Esophagus (tissue), 2 donors: ENCODE measurements around the gene TTC9B. TPM values are rescaled to one million over a fixed set of nuclear protein-coding genes. Genes with fewer than 3 reads are reported as not detected.

Experiments
- H3K27ac ChIP-seq, 2 donors: one replicate each; pipeline ENCODE4 v1.5.1; 2013; ENCODE audit warnings: low read depth in 2 of 2, mild to moderate bottlenecking in 2 of 2, inconsistent platforms in 1 of 2, low read length in 1 of 2, moderate library complexity in 1 of 2
- H3K27me3 ChIP-seq, 2 donors: one replicate each; pipeline ENCODE4 v1.6.1; 2013; ENCODE audit warnings: low read length in 2 of 2, control low read depth in 1 of 2, mild to moderate bottlenecking in 1 of 2; ENCODE audit not compliant: insufficient read depth in 2 of 2, control insufficient read depth in 1 of 2
- H3K36me3 ChIP-seq, 2 donors: one replicate each; pipeline ENCODE4 v1.6.1; 2013; ENCODE audit warnings: low read length in 1 of 2; ENCODE audit not compliant: control insufficient read depth in 2 of 2, insufficient read depth in 2 of 2
- H3K4me1 ChIP-seq, 2 donors: one replicate each; pipeline ENCODE4 v1.6.1; 2013; ENCODE audit warnings: low read length in 1 of 2; ENCODE audit not compliant: control insufficient read depth in 2 of 2, insufficient read depth in 2 of 2
- H3K4me3 ChIP-seq, 2 donors: one replicate each; pipeline ENCODE4 v1.5.1; 2013; ENCODE audit warnings: low read length in 2 of 2, mild to moderate bottlenecking in 2 of 2, low read depth in 1 of 2, moderate library complexity in 1 of 2
- H3K9me3 ChIP-seq, 2 donors: one replicate each; pipeline ENCODE4 v1.6.1; 2013; ENCODE audit warnings: mild to moderate bottlenecking in 2 of 2, low read depth in 1 of 2, low read length in 1 of 2, moderate library complexity in 1 of 2; ENCODE audit not compliant: control insufficient read depth in 2 of 2, insufficient read depth in 1 of 2
- WGBS, 2 donors: extraction: QIAGEN DNeasy Blood & Tissue Kit; methylation state at CpG; one replicate each; pipeline ENCODE4 v1.1.7; 2013; 5-methylcytosine and 5-hydroxymethylcytosine counted together
- polyA plus RNA-seq, 2 donors: library from polyadenylated mRNA; stranded (reverse); fragments of 200-250 nt; gene quantifications; one replicate each; pipeline ENCODE4 v1.2.3, GENCODE V29; 2013
- donor health status: healthy with polysubstance abuse.
- donor health status: Bipolar disorder and iron deficiency.

TTC9B gene
- polyA plus RNA-seq, 2 donors: not detected

DNA sequence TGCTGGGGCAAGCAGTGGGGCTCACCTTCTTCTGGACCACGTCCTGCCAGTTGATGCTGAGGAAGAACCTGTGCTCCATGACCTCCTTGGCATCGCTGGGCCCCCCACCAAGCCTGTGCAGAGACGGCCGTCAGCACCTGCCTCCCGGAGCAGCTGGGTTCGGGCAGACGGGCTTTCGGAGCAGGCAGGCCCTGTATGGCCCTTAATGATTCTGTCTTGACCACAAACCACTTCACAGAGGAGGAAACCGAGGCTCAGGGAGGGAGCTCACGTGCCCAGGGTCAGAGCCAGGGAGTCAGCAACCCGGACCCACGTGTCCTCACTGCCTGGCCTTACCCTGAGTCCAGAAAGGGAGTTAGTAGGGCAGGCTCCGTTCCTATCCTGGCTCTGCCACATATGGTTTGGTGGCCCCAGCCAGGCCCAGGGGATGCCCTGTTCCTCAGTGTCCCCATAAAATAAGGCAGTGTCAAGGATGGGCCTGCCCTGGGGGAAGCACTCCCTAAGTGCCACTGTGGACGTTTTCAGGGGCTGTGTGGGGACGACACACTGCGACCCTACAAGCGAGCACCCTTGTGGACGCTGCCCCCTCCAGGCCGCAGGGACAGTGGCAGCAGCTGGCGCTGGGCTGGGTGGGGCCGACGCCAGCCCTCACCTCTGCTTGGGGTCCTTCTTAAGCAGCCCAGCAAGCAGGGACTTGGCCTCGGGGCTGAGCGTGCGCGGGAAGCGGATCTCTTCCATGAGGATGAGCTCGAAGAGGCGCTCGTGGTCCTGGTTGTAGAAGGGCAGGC lies 17.2 kb upstream of the TTC9B start:
- H3K27me3 ChIP-seq: no peaks in the 10 kb centered on the region
- no peaks in the 10 kb centered on the region for H3K9me3 ChIP-seq
- 88 to 90% methylated on average over 30 of the region's 30 CpGs for WGBS, 2 donors
- H3K4me1 ChIP-seq: no peaks in the 10 kb centered on the region
- H3K36me3 ChIP-seq: peaks cover 18 to 60% of the 10 kb centered on the region in 2 donors
- no peak overlapping the region for H3K4me3 ChIP-seq
- no peak overlapping the region for H3K27ac ChIP-seq

DNA sequence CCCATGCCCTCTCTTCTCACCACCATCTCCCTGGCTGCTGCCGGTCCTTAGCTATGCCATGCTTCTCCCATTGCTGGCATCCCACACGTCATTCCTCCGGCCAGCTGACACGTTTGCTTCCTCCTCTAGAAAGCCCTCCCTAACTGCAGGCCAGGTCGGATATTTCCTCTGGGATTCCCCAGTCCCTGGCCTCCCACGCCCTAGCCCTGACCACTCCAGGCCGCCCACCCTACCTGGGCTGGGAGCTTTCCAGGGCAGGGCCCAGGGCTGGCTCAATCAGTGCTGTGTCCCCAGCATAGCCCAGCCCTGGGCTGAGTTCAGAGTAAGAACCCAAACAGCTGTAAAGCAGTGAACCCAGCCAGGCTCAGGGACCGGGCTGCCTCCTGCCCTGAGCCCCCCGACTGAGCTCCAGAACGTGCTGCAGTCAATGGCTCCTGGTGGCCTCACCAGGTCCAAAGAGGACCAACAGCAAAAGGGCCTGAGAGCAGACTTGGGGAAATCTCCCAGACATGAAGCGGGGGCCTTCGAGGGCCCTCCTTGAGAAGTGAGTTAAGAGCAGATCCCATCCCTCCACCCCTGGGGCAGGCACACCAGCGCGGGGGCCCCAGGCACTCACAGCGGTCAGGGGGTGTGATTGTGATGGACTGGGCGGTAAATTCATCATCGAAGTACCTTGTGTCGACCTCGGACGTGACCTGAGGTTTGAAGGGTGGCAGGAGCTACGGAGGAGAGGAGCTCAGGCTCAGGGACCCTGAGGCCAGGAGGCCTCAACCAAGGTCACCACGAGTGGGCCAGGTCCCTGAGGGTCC lies 16.4 kb upstream of the TTC9B start:
- Histone ChIP-seq H3K36me3 (peaks cover 13 to 54% of the 10 kb centered on the region in 2 donors), H3K4me3 (no peak overlapping the region), H3K27ac (no peak overlapping the region), H3K9me3 (no peaks in the 10 kb centered on the region), H3K27me3 (no peaks in the 10 kb centered on the region), H3K4me1 (no peaks in the 10 kb centered on the region)
- 86 to 91% methylated on average over 22 of the region's 22 CpGs for WGBS, 2 donors

DNA sequence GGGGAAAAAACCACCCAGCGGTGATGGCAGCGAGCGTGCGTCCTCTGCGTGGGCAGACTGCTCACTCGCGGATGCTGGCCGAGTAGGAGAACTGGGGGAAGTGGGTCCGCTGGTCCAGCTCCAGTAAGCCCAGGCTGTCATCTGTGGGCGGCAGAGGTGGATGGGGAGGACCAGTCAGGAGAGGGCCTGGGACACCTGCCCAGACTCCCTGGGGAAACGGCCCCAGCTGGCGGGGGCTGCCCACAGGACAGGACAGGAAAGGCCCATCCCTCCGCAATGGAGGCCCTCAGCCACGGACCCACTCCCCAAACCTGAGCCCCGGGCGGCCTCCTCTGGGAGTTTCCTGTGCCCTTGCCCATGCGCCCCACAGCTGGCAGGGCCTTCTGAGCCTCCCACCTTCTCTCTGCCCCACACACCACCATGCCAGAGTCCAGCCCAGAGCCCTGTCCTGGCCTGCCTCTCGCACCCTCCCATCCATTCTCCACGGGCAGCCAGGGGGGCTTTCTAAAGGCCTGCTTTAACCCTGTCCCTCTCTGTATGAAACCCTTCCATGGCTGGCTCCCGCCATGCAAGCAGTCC lies 15.7 kb upstream of the TTC9B start:
- 92 to 93% methylated on average over 19 to 20 of the region's 20 CpGs for WGBS, 2 donors
- no peaks in the 10 kb centered on the region for H3K27me3 ChIP-seq
- H3K4me3 ChIP-seq: no peak overlapping the region
- H3K27ac ChIP-seq: no peak overlapping the region
- no peaks in the 10 kb centered on the region for H3K4me1 ChIP-seq
- H3K36me3 ChIP-seq: peaks cover 9 to 51% of the 10 kb centered on the region in 2 donors
- H3K9me3 ChIP-seq: no peaks in the 10 kb centered on the region

DNA sequence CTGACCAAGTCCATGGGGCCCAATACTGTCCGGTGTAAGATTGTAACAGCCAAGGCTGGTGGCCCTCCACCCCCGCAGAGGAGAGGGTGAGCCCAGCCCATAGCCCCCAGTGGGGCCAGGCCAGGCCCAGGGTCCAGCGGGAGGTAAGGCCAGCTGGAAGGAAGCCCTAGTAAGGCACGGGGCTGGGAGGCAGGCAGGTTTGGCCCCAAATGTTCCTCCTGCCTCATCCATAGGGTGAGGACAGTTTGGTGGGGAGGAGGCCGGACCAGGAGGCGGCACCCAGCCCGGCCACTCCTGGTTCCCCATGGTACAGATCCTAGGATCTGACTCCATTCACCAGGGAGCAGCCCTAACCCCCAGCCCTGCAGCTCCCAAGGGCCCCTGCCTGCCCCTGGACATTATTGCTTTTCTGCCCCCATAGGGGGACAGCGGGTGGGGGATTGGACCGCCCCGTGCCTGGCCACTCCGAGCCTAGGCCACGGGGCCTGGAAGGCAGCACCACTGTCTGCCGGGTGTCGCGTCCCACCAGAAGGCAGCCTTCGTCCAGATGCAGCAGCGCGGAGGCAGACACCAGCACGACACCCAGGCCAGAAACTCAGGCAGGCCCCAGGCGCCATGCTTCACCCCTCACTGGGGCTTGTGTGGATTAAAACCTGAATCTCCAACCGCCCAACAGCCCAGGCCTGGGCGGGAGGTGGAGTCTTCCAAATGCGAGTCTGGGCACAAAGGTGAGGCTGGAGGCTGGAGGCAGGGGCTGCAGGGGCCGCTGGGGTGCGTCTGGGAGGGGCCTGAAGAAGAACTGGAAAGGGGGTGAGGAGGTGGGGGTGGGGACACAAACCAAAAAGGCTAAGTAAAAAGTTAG lies 15.0 kb upstream of the TTC9B start:
- WGBS, 2 donors: 91 to 92% methylated on average over 24 to 25 of the region's 25 CpGs
- Histone ChIP-seq H3K4me1 (no peaks in the 10 kb centered on the region), H3K36me3 (peaks cover 9 to 44% of the 10 kb centered on the region in 2 donors), H3K27me3 (no peaks in the 10 kb centered on the region), H3K4me3 (no peak overlapping the region), H3K27ac (no peak overlapping the region), H3K9me3 (no peaks in the 10 kb centered on the region)

DNA sequence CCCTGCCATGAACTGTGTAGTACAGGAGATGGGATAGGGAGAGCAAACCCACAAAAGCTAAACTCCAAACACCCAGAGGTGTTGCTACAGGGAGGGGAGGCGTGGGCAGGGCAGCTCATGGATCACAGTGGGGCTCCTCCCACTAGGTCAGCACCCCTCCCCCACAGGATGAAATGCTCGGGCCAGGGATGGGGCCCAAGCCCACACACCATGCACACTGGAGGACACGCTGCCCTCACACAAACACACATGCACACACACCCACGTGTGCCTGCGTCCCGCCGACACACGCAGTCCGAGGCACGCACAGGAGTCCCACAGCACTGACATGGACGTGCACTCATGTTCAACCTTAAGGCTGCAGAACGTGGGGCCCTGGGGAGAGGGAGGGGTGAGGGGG lies 14.3 kb upstream of the TTC9B start:
- no peak overlapping the region for H3K27ac ChIP-seq
- H3K4me3 ChIP-seq: no peak overlapping the region
- no peaks in the 10 kb centered on the region for H3K27me3 ChIP-seq
- no peaks in the 10 kb centered on the region for H3K4me1 ChIP-seq
- WGBS, 2 donors: 78 to 79% methylated on average over 12 of the region's 12 CpGs
- no peaks in the 10 kb centered on the region for H3K9me3 ChIP-seq
- H3K36me3 ChIP-seq: peaks cover 2 to 38% of the 10 kb centered on the region in 2 donors

DNA sequence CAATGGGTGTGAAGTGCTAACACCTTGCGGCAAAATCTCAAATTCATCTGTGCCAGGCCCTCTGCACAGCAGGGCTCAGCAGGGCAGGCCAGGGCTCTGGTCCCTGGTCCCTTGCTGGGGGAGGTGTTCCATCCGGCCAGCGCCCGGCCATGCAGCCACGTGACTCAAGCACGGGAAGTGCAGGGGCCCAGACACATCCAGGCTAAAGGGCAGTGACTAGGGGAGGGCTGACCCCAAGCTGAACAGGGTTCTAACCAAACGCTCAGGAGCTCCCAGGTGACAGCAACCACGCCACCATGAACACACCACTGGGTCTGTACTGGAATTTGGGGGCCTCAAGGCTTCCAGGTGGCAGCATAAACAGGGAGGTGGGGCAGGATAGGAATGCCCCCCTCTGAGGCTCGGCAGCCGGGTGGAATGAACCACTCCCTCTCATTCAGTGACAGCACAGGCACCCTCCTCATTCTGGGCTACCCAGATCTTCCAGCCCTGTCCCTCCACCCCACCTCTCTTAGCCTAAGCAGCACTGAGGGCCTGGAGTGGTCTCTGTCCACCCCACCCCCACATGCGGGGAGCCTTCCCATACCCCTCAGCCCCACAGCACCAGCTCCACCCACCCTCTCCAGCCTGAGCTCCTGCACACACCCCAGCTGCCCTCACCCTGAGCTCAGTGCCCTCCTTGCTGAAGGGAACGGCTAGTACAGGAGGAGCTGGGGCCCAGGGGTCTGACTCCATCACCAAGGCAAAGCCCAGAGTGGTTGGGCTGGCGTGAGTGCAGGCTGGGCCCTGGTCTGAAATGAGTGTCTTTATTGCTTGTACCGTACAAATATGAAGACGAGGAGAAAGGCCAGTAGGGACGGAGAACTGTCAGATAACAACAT lies 13.6 kb upstream of the TTC9B start:
- WGBS, 2 donors: 65 to 66% methylated on average over 15 to 16 of the region's 16 CpGs
- no peaks in the 10 kb centered on the region for H3K4me1 ChIP-seq
- H3K27me3 ChIP-seq: peaks cover 0 to 3% of the 10 kb centered on the region in 2 donors
- H3K9me3 ChIP-seq: no peaks in the 10 kb centered on the region
- no peak overlapping the region for H3K27ac ChIP-seq
- peaks cover 0 to 34% of the 10 kb centered on the region in 2 donors for H3K36me3 ChIP-seq
- H3K4me3 ChIP-seq: no peak overlapping the region

DNA sequence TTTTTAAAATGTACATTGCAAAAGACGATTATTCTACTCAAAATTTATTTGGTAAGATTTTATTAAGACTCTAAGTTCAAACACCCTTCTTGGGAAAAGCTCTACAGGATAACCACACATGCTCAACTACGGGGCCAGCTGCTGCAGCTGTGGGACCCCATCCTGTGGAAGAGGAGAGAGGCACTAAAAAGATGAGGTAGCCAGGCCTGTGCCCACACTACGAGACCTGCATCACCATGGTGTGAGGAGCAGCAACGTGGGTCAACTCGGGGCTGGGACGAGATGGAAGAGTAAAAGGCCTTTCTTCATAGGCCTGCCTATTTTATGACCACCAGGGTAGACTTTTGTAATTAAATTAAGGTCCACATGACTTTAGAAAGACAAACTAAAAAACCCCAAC lies 12.9 kb upstream of the TTC9B start:
- H3K4me1 ChIP-seq: peaks cover 4 to 7% of the 10 kb centered on the region in 2 donors
- no peak overlapping the region for H3K4me3 ChIP-seq
- WGBS, 2 donors: 81 to 87% methylated on average over 6 of the region's 6 CpGs
- no peaks in the 10 kb centered on the region for H3K9me3 ChIP-seq
- H3K36me3 ChIP-seq: peaks cover 0 to 30% of the 10 kb centered on the region in 2 donors
- peaks cover 0 to 3% of the 10 kb centered on the region in 2 donors for H3K27me3 ChIP-seq
- no peak overlapping the region for H3K27ac ChIP-seq

DNA sequence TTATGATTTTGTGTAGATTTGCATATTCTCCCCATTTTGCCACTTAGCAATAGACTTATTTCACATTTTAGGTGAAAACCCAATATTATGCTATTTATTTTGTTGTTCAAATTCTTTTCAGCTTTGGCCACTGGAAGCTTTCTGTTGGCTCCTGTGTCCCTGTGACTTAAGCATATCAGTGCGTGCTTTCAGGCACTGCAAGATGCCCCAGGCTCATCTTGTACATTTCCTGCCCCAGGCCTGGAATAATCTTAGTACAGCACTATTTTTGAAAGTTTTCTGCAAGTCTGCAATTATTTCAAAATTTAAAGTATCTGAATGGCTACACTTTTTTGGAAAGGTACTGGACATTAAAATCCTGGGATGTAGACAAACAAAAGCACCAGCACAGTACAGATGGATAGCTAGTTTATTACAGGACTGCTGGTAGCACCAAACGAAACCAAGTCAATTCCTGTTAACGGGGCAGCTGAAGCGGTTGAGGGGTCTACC lies 11.8 kb upstream of the TTC9B start:
- Histone ChIP-seq H3K4me3 (no peak overlapping the region), H3K4me1 (peaks cover 4 to 7% of the 10 kb centered on the region in 2 donors), H3K27me3 (peaks cover 0 to 5% of the 10 kb centered on the region in 2 donors), H3K27ac (no peak overlapping the region), H3K9me3 (no peaks in the 10 kb centered on the region), H3K36me3 (peaks cover 0 to 19% of the 10 kb centered on the region in 2 donors)
- 66 to 70% methylated on average over 4 of the region's 4 CpGs for WGBS, 2 donors
